Measurements from ENCODE around the gene ANKS1B.

DNA sequence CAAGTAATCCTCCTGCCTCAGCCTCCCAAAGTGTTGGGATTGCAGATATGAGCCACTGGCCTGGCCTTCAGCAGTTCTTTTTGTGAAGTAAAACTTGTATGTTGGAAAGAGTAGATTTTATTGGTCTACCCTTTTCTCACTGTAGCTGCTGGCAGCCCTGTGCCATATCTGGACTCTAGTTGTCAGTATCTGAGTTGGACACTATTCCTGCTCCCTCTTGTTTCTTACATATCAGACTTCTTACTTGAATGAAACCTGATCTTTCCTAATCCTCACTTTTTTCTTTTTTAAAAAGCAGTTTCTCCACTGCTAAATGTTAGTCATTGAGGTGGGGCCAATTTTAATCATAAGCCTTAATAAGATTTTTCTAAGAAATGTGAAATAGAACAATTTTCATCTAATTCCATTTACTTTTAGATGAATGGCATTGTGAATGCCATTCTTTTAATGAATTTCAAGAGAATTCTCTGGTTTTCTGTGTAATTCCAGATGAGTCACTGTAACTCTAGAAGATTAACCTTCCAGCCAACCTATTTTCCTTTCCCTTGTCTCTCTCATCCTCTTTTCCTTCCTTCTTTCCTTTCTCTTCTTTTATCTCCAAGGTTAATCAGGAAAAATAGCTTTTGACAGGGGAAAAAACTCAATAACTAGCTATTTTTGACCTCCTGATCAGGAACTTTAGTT, 1250.9 kb downstream of the ANKS1B start:
- TF ChIP-seq, protein P1, sequence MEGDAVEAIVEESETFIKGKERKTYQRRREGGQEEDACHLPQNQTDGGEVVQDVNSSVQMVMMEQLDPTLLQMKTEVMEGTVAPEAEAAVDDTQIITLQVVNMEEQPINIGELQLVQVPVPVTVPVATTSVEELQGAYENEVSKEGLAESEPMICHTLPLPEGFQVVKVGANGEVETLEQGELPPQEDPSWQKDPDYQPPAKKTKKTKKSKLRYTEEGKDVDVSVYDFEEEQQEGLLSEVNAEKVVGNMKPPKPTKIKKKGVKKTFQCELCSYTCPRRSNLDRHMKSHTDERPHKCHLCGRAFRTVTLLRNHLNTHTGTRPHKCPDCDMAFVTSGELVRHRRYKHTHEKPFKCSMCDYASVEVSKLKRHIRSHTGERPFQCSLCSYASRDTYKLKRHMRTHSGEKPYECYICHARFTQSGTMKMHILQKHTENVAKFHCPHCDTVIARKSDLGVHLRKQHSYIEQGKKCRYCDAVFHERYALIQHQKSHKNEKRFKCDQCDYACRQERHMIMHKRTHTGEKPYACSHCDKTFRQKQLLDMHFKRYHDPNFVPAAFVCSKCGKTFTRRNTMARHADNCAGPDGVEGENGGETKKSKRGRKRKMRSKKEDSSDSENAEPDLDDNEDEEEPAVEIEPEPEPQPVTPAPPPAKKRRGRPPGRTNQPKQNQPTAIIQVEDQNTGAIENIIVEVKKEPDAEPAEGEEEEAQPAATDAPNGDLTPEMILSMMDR (IDR thresholded peaks at IDR 0.05) = no peak
- no peak for TF ChIP-seq POLR2A (IDR thresholded peaks at IDR 0.05)
